NT2/D1 (cell line): ENCODE data around the gene PRICKLE2.

Source experiments
- DNase-seq: peaks from one replicate; pipeline ENCODE4 v3.0.0-alpha.2; 2011; ENCODE audit warnings: low read depth, low spot score
- H3K27me3 ChIP-seq: 2 replicates; pipeline ENCODE4 v1.6.0; 2011; ENCODE audit warnings: mild to moderate bottlenecking; ENCODE audit not compliant: insufficient read length, insufficient read depth
- H3K36me3 ChIP-seq: 2 replicates; pipeline ENCODE4 v1.6.1; 2011; ENCODE audit warnings: mild to moderate bottlenecking, low read length, mixed read lengths; ENCODE audit not compliant: insufficient read depth, insufficient read length
- H3K4me1 ChIP-seq: 2 replicates; pipeline ENCODE4 v1.5.1; 2011; ENCODE audit not compliant: insufficient read depth, insufficient read length
- H3K4me3 ChIP-seq: 2 replicates; pipeline ENCODE4 v1.5.1; 2011; ENCODE audit warnings: low read depth; ENCODE audit not compliant: insufficient read length
- H3K9ac ChIP-seq: 2 replicates; pipeline ENCODE4 v1.6.0; 2011; ENCODE audit warnings: low read depth; ENCODE audit not compliant: insufficient read length
- H3K9me3 ChIP-seq: 2 replicates; pipeline ENCODE4 v1.5.1; 2011; ENCODE audit warnings: mild to moderate bottlenecking, low read length; ENCODE audit not compliant: insufficient read depth
- SUZ12 ChIP-seq: IDR thresholded peaks from 2 replicates; pipeline ENCODE4 v1.6.1; 2011; ENCODE audit not compliant: insufficient read length, insufficient read depth; ENCODE audit errors: extremely low read depth
- YY1 ChIP-seq: IDR thresholded peaks from 2 replicates; pipeline ENCODE4 v1.6.1; 2011; ENCODE audit not compliant: insufficient read length, insufficient read depth
- ZNF274 ChIP-seq: IDR thresholded peaks from 2 replicates; pipeline ENCODE4 v1.6.1; 2011; ENCODE audit warnings: mild to moderate bottlenecking, low read depth, low read length

Gene PRICKLE2

DNA sequence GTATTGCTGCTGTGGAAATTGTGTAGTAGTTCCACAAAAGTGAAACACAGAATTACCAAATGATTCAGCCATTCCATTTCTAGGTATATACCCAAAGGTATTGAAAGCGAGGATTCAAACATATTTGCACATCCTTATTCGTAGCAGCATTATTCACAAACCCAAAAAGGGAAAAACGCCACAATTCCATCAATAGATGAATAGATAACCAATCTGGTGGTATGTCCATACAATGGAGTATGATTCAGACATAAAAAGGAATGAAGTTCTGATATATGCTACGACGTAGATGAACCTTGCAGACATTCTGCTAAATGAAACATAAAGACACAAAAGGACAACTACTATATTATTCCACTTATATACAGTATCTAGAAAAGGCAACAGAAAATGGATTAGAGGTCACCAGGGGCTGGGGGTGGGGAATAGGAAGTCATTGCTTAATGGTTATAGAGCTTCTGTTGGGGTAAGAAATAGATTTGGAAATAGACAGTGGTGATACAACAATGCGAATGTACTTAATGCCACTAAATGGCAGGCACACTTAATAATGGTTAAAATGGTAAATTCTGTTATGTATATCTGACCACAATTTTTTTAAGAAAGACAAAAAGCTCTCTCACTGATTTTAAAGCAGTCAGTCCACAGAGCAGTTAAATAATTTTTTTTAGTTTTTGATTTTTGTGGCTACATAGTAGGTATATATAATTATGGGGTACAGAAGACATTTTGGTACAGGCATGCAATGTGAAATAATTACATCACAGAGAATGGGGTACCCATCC is 150.2 kb downstream of the PRICKLE2 start:
- Histone ChIP-seq H3K9ac (no peak overlapping the region), H3K9me3 (no peaks in the 10 kb centered on the region), H3K36me3 (no peaks in the 10 kb centered on the region), H3K4me1 (no peaks in the 10 kb centered on the region), H3K27me3 (no peaks in the 10 kb centered on the region), H3K4me3 (no peak overlapping the region)
- no peak for DNase-seq
- TF ChIP-seq SUZ12 (no peak), ZNF274 (no peak), YY1 (no peak)

DNA sequence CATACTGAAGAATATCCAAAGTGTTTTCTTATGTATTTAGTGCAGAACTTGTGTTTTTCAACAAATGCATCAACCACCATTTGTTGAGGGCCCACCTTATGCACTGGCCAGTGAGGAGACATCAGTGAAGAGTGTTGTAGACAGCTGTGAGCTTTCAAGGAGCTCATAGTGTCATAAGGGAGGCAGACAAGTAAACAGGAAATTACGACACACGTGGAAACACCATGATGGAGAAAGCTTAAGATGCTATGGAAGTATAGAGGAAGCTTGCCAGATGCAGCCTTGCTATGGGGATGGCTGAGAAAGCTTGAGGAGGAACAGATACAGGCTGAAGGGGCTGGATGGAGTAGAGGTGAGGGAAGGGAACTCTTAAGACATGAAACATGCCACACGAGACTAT is 151.2 kb downstream of the PRICKLE2 start:
- H3K9ac ChIP-seq, result no peak overlapping the region
- H3K36me3 ChIP-seq, result no peaks in the 10 kb centered on the region
- no peak for DNase-seq
- no peaks in the 10 kb centered on the region for H3K4me1 ChIP-seq
- no peak overlapping the region for H3K4me3 ChIP-seq
- H3K9me3 ChIP-seq, result no peaks in the 10 kb centered on the region
- H3K27me3 ChIP-seq, result no peaks in the 10 kb centered on the region
- TF ChIP-seq SUZ12 (no peak), YY1 (no peak), ZNF274 (no peak)

DNA sequence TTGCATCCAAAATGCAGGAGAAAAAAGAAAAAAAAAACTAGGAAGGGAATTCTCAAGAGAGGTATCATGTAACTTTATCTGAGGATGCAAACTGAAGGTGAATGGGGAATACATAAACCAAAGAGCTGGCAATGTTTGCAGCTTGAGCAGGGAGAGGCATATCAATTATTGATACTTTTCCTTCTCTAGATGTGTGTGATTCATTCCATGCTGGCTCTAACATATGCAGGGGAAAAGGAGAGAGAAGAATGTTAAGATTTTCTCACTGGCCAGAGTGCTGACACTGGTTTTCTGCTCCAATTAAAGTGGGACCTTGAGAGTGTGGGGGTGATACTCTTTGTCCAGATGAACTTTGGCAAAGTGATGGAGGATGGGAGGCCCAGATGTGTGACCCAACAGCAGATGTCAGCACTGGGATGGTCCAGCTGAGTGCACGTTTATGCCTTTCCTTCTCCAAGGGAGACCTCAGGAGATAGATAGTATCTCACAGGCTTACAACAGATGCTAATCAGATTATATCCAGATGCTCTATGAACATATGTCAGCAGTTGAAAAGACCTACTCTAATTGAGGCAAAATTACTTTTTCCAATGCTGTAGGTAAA is 152.0 kb downstream of the PRICKLE2 start:
- no peak for DNase-seq
- no peaks in the 10 kb centered on the region for H3K36me3 ChIP-seq

DNA sequence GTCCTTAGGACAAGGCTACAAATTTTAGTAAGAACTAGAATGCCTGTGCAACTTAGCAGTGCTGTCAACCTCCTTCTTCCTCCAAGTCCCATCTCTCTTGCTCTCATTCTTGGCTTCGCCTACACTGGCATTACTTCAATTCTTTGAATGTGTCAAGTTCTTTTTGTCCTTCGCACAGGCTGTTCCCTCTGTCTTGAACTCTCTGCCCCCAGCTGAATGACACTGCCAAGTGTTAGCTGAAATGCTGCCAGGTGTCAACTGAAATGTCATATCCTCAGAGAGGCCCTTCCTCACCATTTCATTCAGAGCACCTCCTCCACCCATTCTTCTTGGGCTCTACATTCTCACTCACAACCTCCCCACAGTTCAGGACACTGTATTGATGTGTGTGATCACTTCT is 153.1 kb downstream of the PRICKLE2 start:
- H3K9me3 ChIP-seq, result no peaks in the 10 kb centered on the region
- H3K27me3 ChIP-seq, result no peaks in the 10 kb centered on the region
- no peak for DNase-seq
- TF ChIP-seq SUZ12, result no peak
- no peak for TF ChIP-seq ZNF274
- no peak for TF ChIP-seq YY1
- H3K4me3 ChIP-seq, result no peak overlapping the region
- H3K4me1 ChIP-seq, result no peaks in the 10 kb centered on the region
- no peaks in the 10 kb centered on the region for H3K36me3 ChIP-seq
- H3K9ac ChIP-seq, result no peak overlapping the region

More for the DNA sequence above, 152.0 kb downstream of the PRICKLE2 start:
- TF ChIP-seq ZNF274, result no peak
- TF ChIP-seq YY1, result no peak
- no peak for TF ChIP-seq SUZ12
- Histone ChIP-seq H3K27me3 (no peaks in the 10 kb centered on the region), H3K9ac (no peak overlapping the region), H3K9me3 (no peaks in the 10 kb centered on the region), H3K4me1 (no peaks in the 10 kb centered on the region), H3K4me3 (no peak overlapping the region)

DNA sequence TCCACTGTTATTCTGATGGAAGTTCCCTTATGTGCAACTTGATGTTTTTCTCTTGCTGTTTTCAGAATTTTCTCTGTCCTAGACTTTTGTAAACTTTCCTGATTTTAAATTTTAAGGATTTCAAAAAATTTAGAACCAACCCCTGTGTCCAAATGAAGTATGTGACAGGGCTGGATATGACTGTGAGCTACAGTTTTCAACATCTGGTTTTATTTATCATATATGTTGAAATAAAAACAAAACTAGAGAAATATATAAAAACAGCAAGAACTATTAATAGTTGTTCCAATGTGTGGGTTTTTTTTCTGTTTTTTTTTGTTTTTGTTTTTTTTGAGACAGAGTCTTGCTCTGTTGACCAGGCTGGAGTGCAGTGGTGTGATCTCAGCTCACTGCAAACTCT is 154.6 kb downstream of the PRICKLE2 start:
- TF ChIP-seq YY1 (no peak), ZNF274 (no peak), SUZ12 (no peak)
- no peak for DNase-seq
- H3K9me3 ChIP-seq, result no peaks in the 10 kb centered on the region

DNA sequence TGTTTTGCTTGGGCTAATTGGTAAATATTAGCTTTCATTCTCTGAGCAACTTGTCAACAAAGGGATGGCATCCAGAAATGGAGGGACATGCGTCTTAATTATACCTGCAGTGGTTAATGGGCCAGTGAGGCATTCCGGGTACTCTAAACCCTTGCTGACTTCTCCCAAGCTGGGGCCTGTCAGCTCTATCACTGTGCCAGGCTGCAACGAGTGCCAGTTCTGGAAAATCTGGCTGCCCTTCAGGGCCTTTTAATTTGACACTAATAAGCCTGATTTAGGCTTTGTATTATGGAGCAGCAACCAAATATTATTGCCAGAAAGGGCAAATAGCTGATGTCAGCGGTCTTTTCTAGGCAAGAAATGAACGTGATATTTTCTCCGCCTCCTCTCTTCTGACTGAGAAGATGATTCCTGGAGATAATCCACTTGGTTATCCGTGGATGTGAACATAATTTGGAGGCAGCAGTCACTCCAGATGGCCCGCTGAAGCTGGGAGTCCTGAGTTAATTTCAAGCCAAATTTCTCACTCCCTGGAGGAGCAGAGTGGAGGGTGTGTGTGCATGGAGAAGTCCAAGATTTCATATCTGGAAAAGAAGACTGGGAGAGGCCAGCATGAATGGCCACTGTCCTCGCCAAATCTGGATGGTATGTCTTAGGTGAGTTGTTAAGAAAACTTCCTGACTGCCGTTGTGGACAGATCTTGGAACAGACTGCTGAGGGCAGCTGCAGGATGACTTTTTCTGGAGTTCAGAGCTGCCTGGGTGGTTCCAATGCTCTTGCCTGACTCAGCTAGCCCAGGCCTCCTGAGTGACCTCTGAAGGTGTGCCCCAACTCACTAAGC is 157.5 kb downstream of the PRICKLE2 start:
- no peak for DNase-seq
- Histone ChIP-seq H3K4me3 (no peak overlapping the region), H3K4me1 (no peaks in the 10 kb centered on the region), H3K36me3 (no peaks in the 10 kb centered on the region), H3K9ac (no peak overlapping the region), H3K9me3 (no peaks in the 10 kb centered on the region), H3K27me3 (no peaks in the 10 kb centered on the region)
- TF ChIP-seq ZNF274 (no peak), YY1 (no peak), SUZ12 (no peak)

More for the DNA sequence above, 154.6 kb downstream of the PRICKLE2 start:
- no peak overlapping the region for H3K4me3 ChIP-seq
- no peak overlapping the region for H3K9ac ChIP-seq
- H3K27me3 ChIP-seq, result no peaks in the 10 kb centered on the region
- H3K4me1 ChIP-seq, result no peaks in the 10 kb centered on the region
- H3K36me3 ChIP-seq, result no peaks in the 10 kb centered on the region

DNA sequence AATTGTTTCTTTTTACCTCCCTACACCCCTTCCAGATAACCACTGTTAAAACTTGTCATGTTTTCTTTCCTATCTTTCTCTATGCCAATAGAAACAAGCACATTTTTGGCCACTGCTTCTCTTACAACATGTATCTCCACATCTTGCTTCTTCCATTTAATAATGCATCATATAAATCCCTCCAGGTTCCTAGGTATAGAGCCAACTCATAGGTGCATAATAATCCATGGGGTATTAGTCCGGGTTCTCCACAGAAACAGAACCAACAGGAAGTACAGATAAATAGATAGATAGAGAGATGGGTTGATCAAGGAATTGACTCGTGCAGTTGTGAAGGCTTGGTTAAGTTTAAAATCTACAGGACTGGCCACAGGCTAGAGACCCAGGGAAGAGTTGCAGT is 160.5 kb downstream of the PRICKLE2 start:
- Histone ChIP-seq H3K9me3 (no peaks in the 10 kb centered on the region), H3K9ac (no peak overlapping the region), H3K4me1 (no peaks in the 10 kb centered on the region), H3K27me3 (no peaks in the 10 kb centered on the region), H3K4me3 (no peak overlapping the region), H3K36me3 (no peaks in the 10 kb centered on the region)
- TF ChIP-seq YY1 (no peak), SUZ12 (no peak), ZNF274 (no peak)
- no peak for DNase-seq
